CD4-positive, alpha-beta T cell (primary cell): ENCODE measurements around the gene KIAA1217. TPM values are rescaled to one million over a fixed set of nuclear protein-coding genes. Genes with fewer than 3 reads are reported as not detected.

ENCODE experiments used
- ATAC-seq: fragments of 200-7000 bp; cut with Tn5 transposase; one replicate; pipeline ENCODE4 v1.10.0; 2022; ENCODE audit warnings: mild to moderate bottlenecking; ENCODE audit not compliant: poor library complexity
- CTCF ChIA-PET: fragments of 350-600 bp; sonication (Branson Sonifier 250); formaldehyde crosslinking; loops from one replicate; lab custom pipeline; 2021; ENCODE audit warnings: antibody characterized with exemption, inconsistent platforms; lab: Charles Lee
- POLR2A ChIA-PET: fragments of 350-600 bp; sonication (Branson Sonifier 250); formaldehyde crosslinking; loops from one replicate; lab custom pipeline; 2021; ENCODE audit warnings: antibody characterized with exemption, inconsistent platforms; lab: Charles Lee
- DNase-seq, 14 experiments: peaks; one replicate each; pipeline ENCODE4 v3.0.0-alpha.2; 2013 to 2020; ENCODE audit warnings: mixed read lengths in 2 of 14
- H3K27ac ChIP-seq, 2 donors: one replicate each; pipeline versions ENCODE4 v1.5.1 to v1.7.0; 2013; ENCODE audit warnings: low read length in 2 of 2, low read depth in 1 of 2, mild to moderate bottlenecking in 1 of 2
- H3K27me3 ChIP-seq, 2 experiments: 1 replicate in 1 of 2; 2 replicates in 1 of 2; pipeline versions ENCODE4 v1.6.1 to v1.7.0; 2013; ENCODE audit warnings: low read length in 2 of 2, control low read depth in 1 of 2, mild to moderate bottlenecking in 1 of 2, moderate library complexity in 1 of 2; ENCODE audit not compliant: insufficient read depth in 2 of 2, control insufficient read depth in 1 of 2
- H3K36me3 ChIP-seq: one replicate; pipeline ENCODE4 v1.6.1; 2013; ENCODE audit warnings: low read length, control low read depth; ENCODE audit not compliant: insufficient read depth
- H3K4me1 ChIP-seq: one replicate; pipeline ENCODE4 v1.6.1; 2013; ENCODE audit warnings: low read length, control low read depth; ENCODE audit not compliant: insufficient read depth
- H3K4me3 ChIP-seq: one replicate; pipeline ENCODE4 v1.5.1; 2013; ENCODE audit warnings: mild to moderate bottlenecking, low read length, moderate library complexity
- H3K9me3 ChIP-seq, 2 experiments: 1 replicate in 1 of 2; 2 replicates in 1 of 2; pipeline versions ENCODE4 v1.6.1 to v1.7.0; 2013; ENCODE audit warnings: low read length in 2 of 2, mild to moderate bottlenecking in 2 of 2, control low read depth in 1 of 2, moderate library complexity in 1 of 2; ENCODE audit not compliant: control insufficient read depth in 1 of 2, insufficient read depth in 1 of 2
- H3K27ac Mint-ChIP-seq: one replicate; pipeline ENCODE4 v1.8.0; 2020; ENCODE audit warnings: mixed read lengths
- H3K27me3 Mint-ChIP-seq: one replicate; pipeline ENCODE4 v1.8.0; 2021; ENCODE audit warnings: mixed read lengths
- H3K36me3 Mint-ChIP-seq: one replicate; pipeline ENCODE4 v1.8.0; 2021; ENCODE audit warnings: low read depth, mixed read lengths
- H3K4me1 Mint-ChIP-seq: one replicate; pipeline ENCODE4 v1.8.0; 2021; ENCODE audit warnings: low read depth, mixed read lengths
- H3K4me3 Mint-ChIP-seq: one replicate; pipeline ENCODE4 v1.8.0; 2020; ENCODE audit warnings: mild to moderate bottlenecking, mixed read lengths
- H3K9me3 Mint-ChIP-seq: one replicate; pipeline ENCODE4 v1.8.0; 2020; ENCODE audit warnings: mixed read lengths
- intact Hi-C, 2 experiments: fragments of 100-400 bp; cut with DNase I in 1 of 2; cut with micrococcal nuclease in 1 of 2; formaldehyde crosslinking; loops; one replicate each; pipeline versions ENCODE4 v1.15.1 to v1.9.0; 2023 to 2025; cut with DNase I, micrococcal nuclease
- total RNA-seq, 174 experiments: library from RNA in 2 of 174; stranded (reverse) in 2 of 174; gene quantifications; one replicate each; pipeline ENCODE4 v1.2.3 and lab custom pipeline; 2021 to 2026
- TF ChIP-seq, protein P1 (sequence below): fragments of 200-600 bp; IDR thresholded peaks from one replicate; pipeline ENCODE4 v1.8.0; 2022; ENCODE audit warnings: antibody characterized with exemption, mild to moderate bottlenecking

The KIAA1217 gene
- total RNA-seq, 2 experiments from 2014 or later, result not detected

DNA sequence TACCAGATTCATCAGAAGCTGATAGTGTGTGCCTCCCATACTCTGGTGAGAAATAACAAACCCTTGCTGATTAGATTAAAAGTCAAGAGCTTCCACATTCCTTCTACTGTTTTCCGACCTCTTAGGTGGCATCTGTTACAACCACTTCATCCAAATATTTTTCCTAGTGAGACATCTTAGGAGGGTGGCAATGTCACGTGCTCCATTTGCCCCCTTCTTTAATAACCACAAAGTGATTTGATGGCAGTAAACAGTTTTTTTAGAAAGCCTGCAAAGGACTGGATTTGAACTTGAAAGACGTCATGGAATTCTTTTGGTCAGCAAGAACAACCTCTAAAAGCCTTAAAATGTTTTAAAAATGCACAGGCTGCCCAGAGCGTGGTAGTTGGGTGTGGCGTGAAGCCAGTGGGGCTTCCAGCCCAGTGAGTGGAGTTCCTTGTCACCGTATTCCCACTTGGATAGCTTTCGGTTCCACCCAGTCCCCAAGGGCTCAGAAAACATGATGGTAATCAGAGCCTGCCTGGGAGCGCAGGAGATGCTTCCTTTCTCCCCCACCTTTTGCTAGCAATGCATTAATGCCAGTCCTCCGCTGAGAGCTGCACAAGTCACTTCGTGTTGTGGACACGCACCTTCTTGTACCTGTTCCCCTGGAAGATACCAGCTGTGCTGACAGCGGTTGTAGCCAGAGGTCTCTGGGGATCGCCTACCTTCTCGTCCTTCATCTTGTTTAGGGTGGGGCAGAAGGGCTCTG, 256.4 kb downstream of the KIAA1217 start:
- no peak for DNase-seq
- Histone ChIP-seq H3K9me3 (no peaks in the 10 kb centered on the region), H3K4me1 (peaks cover 21% of the 10 kb centered on the region), H3K27me3 (no peaks in the 10 kb centered on the region), H3K27ac (no peak overlapping the region), H3K4me3 (no peak overlapping the region), H3K36me3 (no peaks in the 10 kb centered on the region)
- Mint-ChIP-seq H3K36me3 (no peaks in the 10 kb centered on the region), H3K27ac (peak overlapping the region; percentile 30), H3K4me3 (no peak overlapping the region), H3K4me1 (peaks cover 20% of the 10 kb centered on the region), H3K27me3 (peaks cover 4% of the 10 kb centered on the region), H3K9me3 (no peaks in the 10 kb centered on the region)
- ChIA-PET CTCF (no interaction called here), POLR2A (no interaction called here)
- intact Hi-C loops, result no loop called here
- no peak for ATAC-seq
- TF ChIP-seq, protein P1, sequence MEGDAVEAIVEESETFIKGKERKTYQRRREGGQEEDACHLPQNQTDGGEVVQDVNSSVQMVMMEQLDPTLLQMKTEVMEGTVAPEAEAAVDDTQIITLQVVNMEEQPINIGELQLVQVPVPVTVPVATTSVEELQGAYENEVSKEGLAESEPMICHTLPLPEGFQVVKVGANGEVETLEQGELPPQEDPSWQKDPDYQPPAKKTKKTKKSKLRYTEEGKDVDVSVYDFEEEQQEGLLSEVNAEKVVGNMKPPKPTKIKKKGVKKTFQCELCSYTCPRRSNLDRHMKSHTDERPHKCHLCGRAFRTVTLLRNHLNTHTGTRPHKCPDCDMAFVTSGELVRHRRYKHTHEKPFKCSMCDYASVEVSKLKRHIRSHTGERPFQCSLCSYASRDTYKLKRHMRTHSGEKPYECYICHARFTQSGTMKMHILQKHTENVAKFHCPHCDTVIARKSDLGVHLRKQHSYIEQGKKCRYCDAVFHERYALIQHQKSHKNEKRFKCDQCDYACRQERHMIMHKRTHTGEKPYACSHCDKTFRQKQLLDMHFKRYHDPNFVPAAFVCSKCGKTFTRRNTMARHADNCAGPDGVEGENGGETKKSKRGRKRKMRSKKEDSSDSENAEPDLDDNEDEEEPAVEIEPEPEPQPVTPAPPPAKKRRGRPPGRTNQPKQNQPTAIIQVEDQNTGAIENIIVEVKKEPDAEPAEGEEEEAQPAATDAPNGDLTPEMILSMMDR, result no peak

DNA sequence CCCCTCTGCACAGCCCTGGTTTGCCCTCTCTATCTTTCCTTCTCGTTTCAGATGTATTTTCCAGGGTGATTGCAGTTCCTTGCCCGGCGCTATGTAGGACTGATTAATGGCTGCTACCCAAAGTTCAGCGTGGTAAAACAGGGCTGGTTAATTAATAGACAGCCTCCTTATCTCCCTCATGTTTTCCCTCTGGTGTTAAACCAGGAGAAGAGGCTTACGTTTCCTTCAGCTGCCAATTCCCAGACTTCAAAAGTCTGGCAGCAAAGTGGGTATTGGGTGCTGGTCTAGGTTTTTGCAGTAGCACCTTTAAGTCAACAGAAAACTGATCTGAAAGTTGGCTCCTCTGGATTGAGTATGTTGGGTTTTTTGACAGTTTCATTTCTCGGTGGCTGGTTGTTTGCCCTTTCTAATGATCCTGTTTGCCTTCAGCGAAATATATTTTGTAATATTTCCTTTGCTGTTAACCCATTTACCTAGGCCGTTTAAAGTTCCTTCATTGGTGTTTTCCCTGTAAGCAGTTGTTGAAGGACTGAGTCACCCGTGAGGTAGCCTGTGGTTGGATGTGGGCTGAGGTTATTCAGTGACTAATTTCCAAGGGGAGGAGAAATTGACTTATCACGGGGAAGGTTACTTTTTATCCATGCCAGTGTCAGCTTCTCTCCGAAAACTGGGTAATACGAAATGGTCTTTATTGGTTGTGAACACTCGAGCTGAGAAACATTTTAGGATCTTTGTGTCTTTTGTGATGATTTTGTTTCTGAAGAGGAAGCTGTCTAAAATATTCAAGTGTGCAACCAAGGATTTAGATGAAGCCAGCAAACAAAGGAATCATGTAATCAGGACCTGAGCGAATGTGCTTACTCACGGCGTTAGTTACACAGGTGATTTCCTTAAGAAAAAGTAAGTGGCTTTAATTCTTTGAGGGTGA, 257.2 kb downstream of the KIAA1217 start:
- CTCF ChIA-PET, result interaction anchor here (0.7 kb wide), 1 partner anchor 17 kb away, joined by 3 read pairs; no protein-coding TSS in a partner anchor
- peaks cover 7% of the 10 kb centered on the region for H3K27me3 Mint-ChIP-seq
- peak overlapping the region; percentile 30 for H3K27ac Mint-ChIP-seq
- Histone ChIP-seq H3K4me1 (peaks cover 21% of the 10 kb centered on the region), H3K36me3 (no peaks in the 10 kb centered on the region), H3K9me3 (no peaks in the 10 kb centered on the region), H3K27me3 (no peaks in the 10 kb centered on the region), H3K27ac (no peak overlapping the region), H3K4me3 (no peak overlapping the region)
- no peak overlapping the region for H3K4me3 Mint-ChIP-seq
- H3K36me3 Mint-ChIP-seq, result no peaks in the 10 kb centered on the region
- H3K4me1 Mint-ChIP-seq, result peaks cover 20% of the 10 kb centered on the region
- TF ChIP-seq, protein P1, result no peak
- DNase-seq (peak in 5 of 14 experiments; percentile 7 to 67 (median 43)), ATAC-seq (peak; percentile 55)
- H3K9me3 Mint-ChIP-seq, result no peaks in the 10 kb centered on the region
- intact Hi-C loops, result no loop called here
- POLR2A ChIA-PET, result no interaction called here

DNA sequence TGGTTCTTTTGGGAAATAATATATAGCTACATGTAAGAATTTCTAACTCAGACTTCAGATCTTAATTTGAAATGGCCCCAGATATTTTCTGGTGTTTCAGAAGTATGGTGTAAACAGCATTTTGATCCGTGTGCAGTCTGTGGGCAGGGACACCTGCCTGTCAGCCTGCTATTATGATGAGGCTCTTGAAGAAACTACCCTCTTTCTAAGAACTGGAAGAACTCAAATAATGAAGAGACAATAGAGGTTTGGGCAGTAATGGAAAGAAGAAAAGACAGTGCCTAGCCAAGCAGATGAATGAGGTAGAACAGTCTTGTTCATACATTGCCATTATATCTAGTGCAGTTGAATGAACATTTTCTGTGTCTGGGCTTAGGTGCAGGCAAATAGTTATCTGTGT, 258.2 kb downstream of the KIAA1217 start:
- Histone ChIP-seq H3K9me3 (no peaks in the 10 kb centered on the region), H3K36me3 (no peaks in the 10 kb centered on the region), H3K4me1 (peaks cover 21% of the 10 kb centered on the region), H3K4me3 (no peak overlapping the region), H3K27me3 (no peaks in the 10 kb centered on the region), H3K27ac (no peak overlapping the region)
- CTCF ChIA-PET, result no interaction called here
- TF ChIP-seq, protein P1, result no peak
- Mint-ChIP-seq H3K27ac (no peak overlapping the region), H3K4me1 (peaks cover 20% of the 10 kb centered on the region), H3K4me3 (no peak overlapping the region), H3K9me3 (no peaks in the 10 kb centered on the region), H3K36me3 (no peaks in the 10 kb centered on the region), H3K27me3 (peaks cover 9% of the 10 kb centered on the region)
- POLR2A ChIA-PET, result no interaction called here
- no peak for ATAC-seq
- intact Hi-C loops, result no loop called here
- DNase-seq, result no peak
